HepG2 (cell line): Measurements from ENCODE around the gene UGT1A8. TPM values are rescaled to one million over a fixed set of nuclear protein-coding genes. Genes with fewer than 3 reads are reported as not detected.

Experiments
- ATAC-seq: fragments of 200-7000 bp; cut with Tn5 transposase; 3 replicates; pipeline ENCODE4 v1.9.1; 2020; ENCODE audit warnings: mild to moderate bottlenecking, moderate library complexity
- BruUV-seq: library from RNA; stranded (reverse); fragments of 400-500 nt; replicated peaks from 2 replicates; lab custom pipeline; 2021; lab: Mats Ljungman, UMichigan
- CTCF ChIA-PET: fragments of 300-600 bp; formaldehyde crosslinking; extraction: SDS; loops from one replicate; lab custom pipeline; 2021; ENCODE audit warnings: low total read pairs, inconsistent platforms, low intra/inter-chr PET ratio; lab: Yijun Ruan, JAX
- POLR2A ChIA-PET: fragments of 350-600 bp; sonication (Branson Sonifier 250); formaldehyde crosslinking; loops from one replicate; lab custom pipeline; 2020; ENCODE audit warnings: antibody characterized with exemption, inconsistent platforms; lab: Yijun Ruan, JAX
- DNase-seq: peaks from one replicate; pipeline ENCODE4 v3.0.0-alpha.2; 2015; ENCODE audit warnings: low spot score
- FAIRE-seq: peaks from 3 replicates; lab custom pipeline; 2011; peaks lifted over from hg19 to GRCh38; lab: Jason Lieb, UNC
- H2AFZ ChIP-seq: one replicate; pipeline ENCODE4 v1.6.1; 2011; ENCODE audit warnings: low read length, inconsistent platforms
- H3K27ac ChIP-seq: fragments of 300-600 bp; 3 replicates; pipeline ENCODE4 v1.8.0; 2011; ENCODE audit warnings: mixed run types, mild to moderate bottlenecking, mixed read lengths, low read length, inconsistent platforms; ENCODE audit not compliant: insufficient read depth; ENCODE audit errors: extremely low read length
- H3K27me3 ChIP-seq, 2 experiments: fragments of 200-600 bp in 1 of 2; 2 replicates in 1 of 2; 3 replicates in 1 of 2; pipeline versions ENCODE4 v1.6.0 to v1.8.0; 2011; ENCODE audit warnings: low read length in 2 of 2, mild to moderate bottlenecking in 2 of 2, moderate library complexity in 2 of 2, inconsistent platforms in 1 of 2; ENCODE audit not compliant: insufficient read depth in 2 of 2, control insufficient read depth in 1 of 2
- H3K36me3 ChIP-seq, 2 experiments: fragments of 200-600 bp in 1 of 2; replicated peaks in 1 of 2; 2 replicates in 1 of 2; 3 replicates in 1 of 2; pipeline versions ENCODE4 v1.5.1 to v1.8.0; 2011; ENCODE audit warnings: low read length in 2 of 2, inconsistent platforms in 1 of 2; ENCODE audit not compliant: insufficient read depth in 2 of 2, control insufficient read depth in 1 of 2
- H3K4me1 ChIP-seq: 2 replicates; pipeline ENCODE4 v1.5.1; 2012; ENCODE audit warnings: low read length, inconsistent platforms; ENCODE audit not compliant: insufficient read depth
- H3K4me2 ChIP-seq: 2 replicates; pipeline ENCODE4 v1.6.0; 2011; ENCODE audit warnings: low read depth, low read length, inconsistent platforms
- H3K4me3 ChIP-seq, 3 experiments: fragments of 200-600 bp in 1 of 3; sonication (generic), shearing (Covaris generic) in 1 of 3; replicated peaks in 1 of 3; 2 replicates each; pipeline ENCODE4 v1.5.1; 2011 to 2016; ENCODE audit warnings: low read length in 3 of 3, inconsistent platforms in 2 of 3, low read depth in 2 of 3, mild to moderate bottlenecking in 2 of 3, control low read depth in 1 of 3, mixed read lengths in 1 of 3; ENCODE audit not compliant: insufficient read depth in 1 of 3
- H3K79me2 ChIP-seq: one replicate; pipeline ENCODE4 v1.6.1; 2011; ENCODE audit warnings: low read length, inconsistent platforms; ENCODE audit not compliant: insufficient read depth
- H3K9ac ChIP-seq: 2 replicates; pipeline ENCODE4 v1.6.0; 2011; ENCODE audit warnings: mild to moderate bottlenecking, low read depth, low read length, inconsistent platforms; ENCODE audit not compliant: insufficient read depth
- H3K9me3 ChIP-seq: 2 replicates; pipeline ENCODE4 v1.5.1; 2012; ENCODE audit warnings: mild to moderate bottlenecking, low read length
- H4K20me1 ChIP-seq: 2 replicates; pipeline ENCODE4 v1.6.0; 2011; ENCODE audit warnings: inconsistent platforms, mild to moderate bottlenecking, low read length, moderate library complexity; ENCODE audit not compliant: insufficient read depth
- MAZ ChIP-seq, 2 experiments: sonication (generic) in 1 of 2; formaldehyde crosslinking in 1 of 2; IDR thresholded peaks; 2 replicates each; pipeline versions ENCODE4 v1.5.0 to v1.6.1; 2012 to 2020; ENCODE audit warnings: low read depth in 2 of 2, mild to moderate bottlenecking in 2 of 2, borderline replicate concordance in 1 of 2, improper control_type of control experiment in 1 of 2, low read length in 1 of 2, missing genetic modification reagents in 1 of 2, moderate library complexity in 1 of 2
- NR2F2 ChIP-seq: IDR thresholded peaks from 2 replicates; pipeline ENCODE4 v1.6.1; 2012; ENCODE audit warnings: low read depth, inconsistent platforms, borderline replicate concordance
- PAWR ChIP-seq: sonication (generic); formaldehyde crosslinking; IDR thresholded peaks from 2 replicates; pipeline ENCODE4 v1.4.0; 2020; ENCODE audit warnings: missing genetic modification reagents, mild to moderate bottlenecking, borderline replicate concordance
- RERE ChIP-seq: IDR thresholded peaks from 2 replicates; pipeline ENCODE4 v1.6.1; 2016; ENCODE audit warnings: low read depth, missing genetic modification reagents, missing compliant biosample characterization
- ZBTB34 ChIP-seq: sonication (generic); formaldehyde crosslinking; IDR thresholded peaks from 2 replicates; pipeline ENCODE4 v1.8.0; 2022; ENCODE audit warnings: mild to moderate bottlenecking, missing genetic modification reagents
- ZHX1 ChIP-seq: sonication (generic); formaldehyde crosslinking; IDR thresholded peaks from 2 replicates; pipeline ENCODE4 v1.8.1; 2022; ENCODE audit warnings: low read depth, mild to moderate bottlenecking, missing genetic modification reagents
- ZNF17 ChIP-seq: sonication (generic); formaldehyde crosslinking; IDR thresholded peaks from 2 replicates; pipeline ENCODE4 v1.5.0; 2020; ENCODE audit warnings: mild to moderate bottlenecking, missing genetic modification reagents
- ZNF674 ChIP-seq: sonication (generic); formaldehyde crosslinking; IDR thresholded peaks from 2 replicates; pipeline ENCODE4 v1.5.0; 2020; ENCODE audit warnings: low read depth, mild to moderate bottlenecking, missing genetic modification reagents
- WGBS: methylation state at CpG from one replicate; pipeline ENCODE4 v1.1.6; 2017; ENCODE audit warnings: low lambda C conversion rate; 5-methylcytosine and 5-hydroxymethylcytosine counted together
- in situ Hi-C: cut with HindIII; loops from 2 replicates; pipeline ENCODE4 v1.10.0; 2017; ENCODE audit warnings: low pct_unique_long_range_greater_than_20kb; ENCODE audit not compliant: extremely low pct_ligation_motif_present
- intact Hi-C: fragments of 100-400 bp; cut with micrococcal nuclease; formaldehyde crosslinking; loops from one replicate; pipeline ENCODE4 v1.10.0; 2022; ENCODE audit not compliant: unreplicated experiment
- polyA plus RNA-seq, 8 experiments: library from polyadenylated mRNA; depleted of rRNA in 3 of 8; stranded (reverse) in 7 of 8; unstranded in 1 of 8; fragments of >200 nt; fragmentation: Illumina TruSeq in 4 of 8; extraction: Trizol in 4 of 8; gene quantifications; 2 replicates each; pipeline versions ENCODE4 v1.2.1 to v1.2.3, GENCODE V29; 2011 to 2016; ENCODE audit warnings: low read depth in 4 of 8, missing spikeins in 1 of 8, mixed read lengths in 1 of 8; ENCODE audit not compliant: insufficient read depth in 1 of 8
- total RNA-seq, 5 experiments: library from RNA; depleted of rRNA; stranded (reverse); fragments of >200 nt; fragmentation: Illumina TruSeq; extraction: Trizol; gene quantifications; 2 replicates each; pipeline ENCODE4 v1.2.3, GENCODE V29; 2016; ENCODE audit warnings: low read depth in 1 of 5

Gene UGT1A8
- total and polyA plus RNA-seq, 2 of the 13 experiments (the other 11 are each of a cell fraction or from before 2014, with no cell fraction given): not detected

DNA sequence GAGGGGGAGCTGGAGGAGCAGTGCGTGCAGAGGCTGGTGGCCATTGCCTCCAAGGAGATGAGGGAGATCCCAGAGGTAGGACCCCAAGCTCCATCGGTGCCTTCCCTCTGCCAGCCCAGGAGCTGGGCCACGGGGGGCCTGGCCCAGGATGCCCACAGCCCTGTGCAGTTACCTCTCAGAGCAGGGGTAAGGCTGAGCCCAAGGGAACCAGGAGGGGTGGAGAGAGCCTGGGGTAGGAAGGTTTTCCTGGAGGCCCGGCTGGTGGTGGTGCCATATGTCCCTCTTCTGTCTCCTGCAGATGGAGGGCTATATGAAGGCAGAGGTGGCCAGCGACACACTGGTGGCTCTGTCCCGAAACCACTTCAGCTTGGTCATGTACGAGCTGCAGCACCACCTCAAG is 172.1 kb downstream of the UGT1A8 start (continued):
- TF ChIP-seq ZBTB34 (CRISPR knock-in tag): no peak
- no peak for TF ChIP-seq ZHX1 (CRISPR knock-in tag)

DNA sequence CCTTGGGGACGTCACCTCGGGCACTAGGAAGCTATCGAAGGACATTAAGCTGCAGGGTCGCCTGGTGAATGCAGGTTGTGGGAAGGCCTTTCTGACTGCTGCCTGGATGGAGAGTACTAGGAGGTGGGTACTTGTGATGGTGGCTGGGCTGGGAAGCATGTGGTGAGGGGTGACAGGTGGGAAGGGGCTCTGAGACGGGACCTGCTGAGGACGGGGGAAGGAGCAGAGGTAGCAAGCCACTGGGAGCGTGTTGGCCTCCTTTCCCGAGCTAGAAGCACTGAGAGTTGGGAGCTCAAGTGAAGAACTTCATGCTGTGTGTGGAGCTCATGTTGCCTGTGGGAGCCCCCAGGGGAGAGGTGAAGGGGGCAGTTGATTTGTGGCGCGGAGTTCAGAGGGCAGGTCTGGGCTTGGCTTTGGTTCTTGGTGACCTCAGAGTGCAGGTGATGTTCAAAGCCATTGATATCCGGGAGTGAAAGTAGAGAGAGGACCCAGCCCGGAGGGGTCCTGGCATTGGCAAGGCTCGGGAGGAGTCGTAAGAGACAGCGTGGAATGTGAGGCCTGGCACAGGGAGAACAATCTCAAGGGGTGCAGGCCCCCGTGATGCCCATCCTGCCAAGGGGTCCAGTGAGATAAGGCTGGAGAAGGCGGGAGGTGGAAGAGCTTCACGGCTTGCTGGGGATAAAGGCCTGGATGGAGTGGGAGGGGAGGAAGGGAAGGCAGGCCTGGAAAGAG is 173.9 kb downstream of the UGT1A8 start:
- no peak for TF ChIP-seq NR2F2
- no peak for TF ChIP-seq RERE
- TF ChIP-seq PAWR (CRISPR knock-in tag): no peak
- no peak for TF ChIP-seq ZNF674 (CRISPR knock-in tag)
- no peak for TF ChIP-seq MAZ (IDR thresholded peaks at IDR 0.05; ENCODE audit: borderline replicate concordance, low read depth, low read length)
- TF ChIP-seq MAZ (CRISPR knock-in tag; IDR thresholded peaks at IDR 0.05; ENCODE audit: low read depth): no peak
- no peak for TF ChIP-seq ZNF17 (CRISPR knock-in tag)
- POLR2A ChIA-PET: no interaction called here
- H3K27ac ChIP-seq: no peak overlapping the region
- peaks cover 14% of the 10 kb centered on the region; the same call in 1 of the 2 replicates for H3K4me1 ChIP-seq
- DNase-seq: no peak
- no peaks in the 10 kb centered on the region for H3K9me3 ChIP-seq
- H3K4me3 ChIP-seq: no peak overlapping the region
- H4K20me1 ChIP-seq: no peaks in the 10 kb centered on the region
- no peaks in the 10 kb centered on the region for H3K79me2 ChIP-seq
- 53% methylated on average over 18 of the region's 18 CpGs for WGBS
- H3K36me3 ChIP-seq: no peaks in the 10 kb centered on the region
- intact Hi-C loops: no loop called here
- H3K4me2 ChIP-seq: no peak overlapping the region
- ATAC-seq: peak; percentile 11; the same call in 2 of the 3 replicates
- FAIRE-seq: no peak
- H3K9ac ChIP-seq: no peak overlapping the region
- CTCF ChIA-PET: no interaction called here
- H3K27me3 ChIP-seq: peaks cover 7 to 39% of the 10 kb centered on the region in 2 experiments; a peak in 3 of 5 replicates
- no peak overlapping the region for H2AFZ ChIP-seq
- in situ Hi-C loops: no loop called here
- BruUV-seq: no TSS peak
